D721Med (cell line): ENCODE measurements around the gene PDLIM5.

Source experiments
- DNase-seq: peaks from one replicate; pipeline ENCODE4 v3.0.0; 2011; ENCODE audit warnings: low spot score; ENCODE audit not compliant: insufficient read length
- FAIRE-seq: peaks from 2 replicates; lab custom pipeline; 2011; peaks lifted over from hg19 to GRCh38; lab: Jason Lieb, UNC
- CTCF ChIP-seq: IDR thresholded peaks from 2 replicates; pipeline ENCODE4 v1.5.1; 2012; ENCODE audit warnings: mild to moderate bottlenecking, control low read depth; ENCODE audit not compliant: insufficient read depth; ENCODE audit errors: missing control alignments

The PDLIM5 gene

GRCh38 chr4:94570558-94570957 lies 118.8 kb downstream of the PDLIM5 start:
- no peak for FAIRE-seq
- no peak for DNase-seq
- TF ChIP-seq CTCF = no peak

GRCh38 chr4:94571298-94571697 lies 119.6 kb downstream of the PDLIM5 start:
- TF ChIP-seq CTCF = no peak
- DNase-seq (no peak), FAIRE-seq (no peak)

- no peak for FAIRE-seq
- no peak for TF ChIP-seq CTCF
- no peak for DNase-seq
Observed at GRCh38 chr4:94571715-94572114, 120.0 kb downstream of the PDLIM5 start.

GRCh38 chr4:94574050-94574449 lies 122.3 kb downstream of the PDLIM5 start:
- DNase-seq = no peak
- no peak for TF ChIP-seq CTCF
- no peak for FAIRE-seq

GRCh38 chr4:94574616-94575015 lies 122.9 kb downstream of the PDLIM5 start:
- FAIRE-seq (no peak), DNase-seq (no peak)
- TF ChIP-seq CTCF = no peak

GRCh38 chr4:94575652-94576051 lies 123.9 kb downstream of the PDLIM5 start:
- TF ChIP-seq CTCF = no peak
- DNase-seq = no peak
- no peak for FAIRE-seq

- FAIRE-seq = no peak
- DNase-seq = no peak
- no peak for TF ChIP-seq CTCF
Observed at GRCh38 chr4:94576210-94576609, 124.5 kb downstream of the PDLIM5 start.
